HG03571 (cell line): ENCODE data around the gene HPS5.

Source experiments
- ATAC-seq: cut with Tn5 transposase; IDR thresholded peaks from one replicate; pipeline ENCODE4 v1.9.1; 2021; ENCODE audit not compliant: unreplicated experiment

The HPS5 gene

GRCh38 chr11:18236664-18237356 lies 85.1 kb downstream of the HPS5 start, which contains the start of gene SAA4:
SAA4 (minus strand) TSS chr11:18236802; CDS start chr11:18235926, 876 bp downstream.
- ATAC-seq, result no peak

- no peak for ATAC-seq
Measured at GRCh38 chr11:18235394-18236334, 86.3 kb downstream of the HPS5 start.

- no peak for ATAC-seq
Measured at GRCh38 chr11:18233912-18234311, 88.0 kb downstream of the HPS5 start.

GRCh38 chr11:18230859-18231258 lies 91.1 kb downstream of the HPS5 start:
- no peak for ATAC-seq

GRCh38 chr11:18229501-18229900 lies 92.4 kb downstream of the HPS5 start:
- peak; percentile 94 for ATAC-seq
